ENCODE data around the gene UTP4.
"Not testable (repeated sequence)": the region's sequence is repeated elsewhere in the genome, so short reads cannot be mapped to it uniquely, and the experiment has no call there.

UTP4 gene

DNA sequence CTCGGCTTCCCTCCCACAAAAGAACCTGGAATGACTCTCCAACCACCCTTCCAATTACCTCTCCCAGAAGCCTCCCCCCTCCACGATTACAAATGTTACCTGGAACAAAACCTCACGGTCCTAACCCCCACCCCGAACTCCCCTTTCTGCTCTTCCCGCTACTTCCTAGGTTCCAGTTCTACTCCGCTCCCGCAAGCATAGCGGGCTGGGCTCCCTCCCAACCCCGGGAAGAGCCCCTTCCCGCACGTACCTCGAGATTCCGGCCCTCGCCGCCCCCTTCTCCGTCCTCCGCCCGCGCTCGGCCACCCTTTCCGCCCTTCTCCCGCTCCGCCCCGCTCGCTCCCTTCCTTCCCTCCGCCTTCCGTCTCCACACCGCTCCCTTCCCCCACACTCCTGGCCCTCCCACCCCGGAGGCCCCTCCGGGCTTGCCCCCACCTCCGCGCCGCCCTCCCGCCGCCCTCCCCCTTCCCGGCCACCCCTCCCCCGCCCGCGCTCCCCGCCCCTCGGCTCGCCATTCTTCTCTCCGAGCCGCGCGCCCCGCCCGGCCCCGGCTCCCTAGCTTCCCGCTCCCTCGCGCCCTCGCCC, 518 bp upstream of the UTP4 start:
- DNase-seq: peak; percentile 74

DNA sequence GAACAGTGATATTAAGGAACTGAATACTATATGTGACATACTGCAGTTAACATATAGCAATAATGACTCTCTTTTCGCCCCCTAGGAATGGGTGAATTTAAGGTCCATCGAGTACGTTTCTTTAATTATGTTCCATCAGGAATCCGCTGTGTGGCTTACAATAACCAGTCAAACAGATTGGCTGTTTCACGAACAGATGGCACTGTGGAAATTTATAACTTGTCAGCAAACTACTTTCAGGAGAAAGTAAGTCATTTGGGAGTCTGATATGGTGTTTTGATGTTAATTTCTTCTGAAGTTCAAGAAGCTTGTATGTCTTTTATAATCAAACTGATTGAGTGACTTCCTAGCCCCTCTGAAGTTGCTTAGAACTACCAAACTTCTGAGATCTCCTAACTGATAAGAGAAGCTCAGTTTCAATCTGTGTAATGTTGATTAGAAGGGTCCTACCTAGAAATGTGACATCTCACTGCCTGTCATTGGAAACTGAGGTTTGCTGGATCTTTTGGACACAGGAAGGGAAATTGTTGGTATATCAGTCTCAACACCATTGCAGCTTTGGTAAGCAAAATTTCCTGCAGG, 1.0 kb downstream of the UTP4 start:
- DNase-seq: no peak

DNA sequence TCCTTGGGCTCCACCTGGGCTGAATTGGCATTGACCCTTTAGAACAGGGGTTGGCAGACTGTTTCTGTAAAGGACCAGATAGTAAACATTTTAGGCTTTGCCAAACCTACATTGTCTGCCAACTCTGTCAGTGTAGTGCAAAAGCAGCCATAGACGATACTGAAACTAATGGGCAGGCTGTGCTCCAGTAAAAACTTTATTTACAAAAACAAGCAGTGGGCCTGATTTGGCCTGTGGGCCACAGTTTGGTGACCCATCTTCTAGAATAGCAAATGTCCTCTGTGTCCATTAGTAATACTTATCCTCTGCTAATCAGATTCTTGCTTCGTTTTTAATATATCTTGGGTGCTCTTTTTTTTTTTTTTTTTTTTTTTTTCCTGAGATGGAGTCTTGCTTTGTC, 6.2 kb downstream of the UTP4 start:
- no peak for DNase-seq

DNA sequence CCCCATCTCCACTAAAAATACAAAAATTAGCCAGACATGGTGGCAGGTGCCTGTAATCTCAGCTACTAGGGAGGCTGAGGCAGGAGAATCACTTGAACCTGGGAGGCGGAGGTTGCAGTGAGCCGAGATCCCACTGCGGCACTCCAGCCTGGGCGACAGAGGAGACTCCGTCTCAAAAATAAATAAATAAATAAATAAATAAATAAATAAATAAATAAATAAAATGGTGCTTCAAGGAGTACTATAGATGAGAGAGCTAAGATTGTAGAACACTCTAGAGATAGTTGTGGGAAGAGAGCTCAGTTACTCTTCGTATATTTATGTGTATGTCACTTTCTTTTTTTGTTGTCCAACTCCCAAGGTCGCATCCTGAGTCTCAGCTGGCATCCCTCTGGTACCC, 7.0 kb downstream of the UTP4 start:
- DNase-seq: not testable (repeated sequence)

DNA sequence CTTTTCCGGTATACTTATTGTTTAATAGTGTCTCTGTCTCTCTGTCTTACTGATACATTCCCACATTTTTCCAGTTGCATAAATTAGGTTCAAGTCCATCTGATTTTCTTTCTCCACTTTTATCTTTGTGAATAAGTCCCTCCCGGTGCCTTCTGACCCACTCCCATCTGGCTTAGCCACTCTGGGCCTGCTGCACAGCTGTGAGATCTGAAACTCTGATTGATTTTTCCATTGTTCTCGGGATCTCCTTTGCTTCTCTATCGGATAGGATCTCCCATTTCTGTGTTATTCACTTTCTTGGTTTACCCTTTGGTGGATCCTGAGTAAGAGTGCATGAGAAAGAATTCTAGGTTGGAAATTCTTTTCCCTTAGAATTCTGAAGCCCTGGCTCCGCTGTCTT, 8.6 kb downstream of the UTP4 start:
- no peak for DNase-seq

DNA sequence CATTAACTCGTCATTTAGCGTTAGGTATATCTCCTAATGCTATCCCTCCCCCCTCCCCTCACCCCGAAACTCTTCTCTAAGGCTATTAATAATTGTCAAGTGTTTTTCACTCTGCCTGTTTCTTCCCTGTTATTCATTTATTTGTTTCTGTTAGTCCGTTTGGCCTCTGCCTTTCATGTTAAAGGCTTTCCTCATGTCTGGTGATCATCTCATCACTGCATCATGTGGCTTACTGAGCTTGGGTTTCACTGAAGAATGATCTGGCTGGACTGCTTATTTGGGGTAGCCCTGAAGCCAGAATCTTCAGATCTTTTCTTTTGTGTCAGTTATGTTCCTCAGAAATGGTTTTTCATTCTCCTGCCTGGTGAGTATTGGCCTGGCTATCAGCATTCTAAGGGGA, 9.5 kb downstream of the UTP4 start:
- no peak for DNase-seq

DNA sequence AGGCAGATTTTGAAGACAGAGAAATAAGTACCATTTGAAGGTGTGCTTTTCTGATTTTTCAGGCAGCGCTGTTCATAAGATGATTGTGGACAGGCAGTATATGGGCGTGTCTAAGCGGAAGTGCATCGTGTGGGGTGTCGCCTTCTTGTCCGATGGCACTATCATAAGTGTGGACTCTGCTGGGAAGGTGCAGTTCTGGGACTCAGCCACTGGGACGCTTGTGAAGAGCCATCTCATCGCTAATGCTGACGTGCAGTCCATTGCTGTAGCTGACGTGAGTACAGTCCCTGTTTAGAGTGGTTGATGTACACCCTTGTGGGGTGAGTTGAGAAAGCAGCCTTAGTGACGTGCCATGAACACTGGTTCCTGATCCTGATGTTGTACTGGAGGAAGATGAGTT, 10.7 kb downstream of the UTP4 start:
- no peak for DNase-seq

DNA sequence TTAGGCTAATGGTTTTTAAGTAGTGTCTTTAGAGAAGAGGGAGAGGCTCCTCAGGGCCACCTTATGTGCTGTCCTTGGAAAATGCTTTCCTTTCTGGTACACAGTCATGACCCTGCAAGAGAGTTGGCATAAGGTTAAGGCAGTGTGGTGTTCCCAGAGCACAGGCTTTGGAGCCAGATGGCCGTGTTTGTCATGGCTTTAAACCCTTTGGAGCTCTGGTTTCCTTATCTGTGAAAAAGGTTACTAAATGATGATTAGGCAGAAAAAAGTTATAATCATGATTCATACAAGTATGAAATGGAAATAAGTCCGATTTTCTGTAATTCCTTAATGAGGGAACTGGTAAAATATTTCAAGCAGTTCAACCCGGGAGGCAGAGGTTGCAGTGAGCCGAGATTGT, 13.2 kb downstream of the UTP4 start:
- DNase-seq: no peak

DNA sequence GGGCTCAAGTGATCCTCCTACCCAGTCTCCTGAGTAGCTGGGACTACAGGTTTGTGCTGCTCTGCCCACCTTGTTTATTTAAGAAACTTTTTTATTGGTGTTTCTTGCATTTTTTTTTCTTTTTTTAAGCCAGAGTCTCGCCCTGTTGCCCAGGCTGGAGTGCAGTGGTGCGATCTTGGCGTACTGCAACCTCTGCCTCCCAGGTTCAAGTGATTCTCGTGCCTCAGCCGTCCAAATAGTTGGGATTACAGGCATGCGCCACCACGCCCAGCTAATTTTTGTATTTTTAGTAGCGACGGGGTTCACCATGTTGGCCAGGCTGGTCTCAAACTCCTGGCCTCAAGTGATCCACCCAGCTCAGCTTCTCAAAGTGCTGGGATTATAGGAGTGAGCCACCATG, 17.2 kb downstream of the UTP4 start:
- not testable (repeated sequence) for DNase-seq

DNA sequence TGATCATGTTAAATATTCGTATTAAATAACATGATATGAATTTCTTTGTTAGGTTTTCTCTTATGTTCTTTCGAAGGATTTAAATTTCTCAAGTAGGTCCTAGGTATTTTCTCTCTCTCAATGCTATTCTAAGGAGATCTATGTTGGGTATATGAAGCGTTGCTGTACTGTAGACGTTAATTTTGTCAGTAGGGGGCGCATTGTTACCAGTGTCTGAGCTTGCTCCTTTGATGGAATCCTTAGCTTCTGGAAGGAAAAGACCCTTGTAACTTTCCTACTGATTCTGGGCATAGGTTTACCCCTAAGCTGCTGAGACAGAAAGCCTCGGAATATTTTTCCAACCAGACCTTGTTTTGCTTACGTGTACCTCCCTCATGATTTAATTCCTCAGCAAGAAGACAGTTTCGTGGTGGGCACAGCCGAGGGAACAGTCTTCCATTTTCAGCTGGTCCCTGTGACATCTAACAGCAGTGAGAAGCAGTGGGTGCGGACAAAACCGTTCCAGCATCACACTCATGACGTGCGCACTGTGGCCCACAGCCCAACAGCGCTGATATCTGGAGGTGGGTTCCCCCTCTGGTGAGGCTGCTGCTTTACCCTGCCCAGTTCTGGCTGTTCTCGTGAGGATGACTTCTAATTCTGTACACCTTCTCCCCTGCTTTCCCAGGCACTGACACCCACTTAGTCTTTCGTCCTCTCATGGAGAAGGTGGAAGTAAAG, 17.9 kb downstream of the UTP4 start:
- DNase-seq: peak; percentile 63

DNA sequence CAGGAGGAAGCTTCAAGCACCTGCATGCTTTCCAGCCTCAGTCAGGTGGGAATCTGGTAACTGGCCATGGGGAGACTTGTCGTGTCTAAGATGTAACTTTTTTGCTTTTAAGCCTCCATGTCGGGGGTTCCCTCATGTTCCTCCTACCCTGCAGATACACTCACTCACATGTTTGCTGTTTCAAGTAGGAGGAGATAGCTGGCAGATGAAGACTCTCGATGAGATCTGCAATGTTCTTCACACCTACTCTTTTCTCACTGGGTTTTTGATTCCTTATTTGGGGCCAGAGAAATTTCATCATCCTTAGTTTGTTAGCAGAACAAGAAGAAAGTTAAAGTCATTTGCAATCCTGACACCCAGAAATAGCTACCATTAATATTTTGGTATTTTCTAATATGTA, 24.7 kb downstream of the UTP4 start:
- DNase-seq: no peak

DNA sequence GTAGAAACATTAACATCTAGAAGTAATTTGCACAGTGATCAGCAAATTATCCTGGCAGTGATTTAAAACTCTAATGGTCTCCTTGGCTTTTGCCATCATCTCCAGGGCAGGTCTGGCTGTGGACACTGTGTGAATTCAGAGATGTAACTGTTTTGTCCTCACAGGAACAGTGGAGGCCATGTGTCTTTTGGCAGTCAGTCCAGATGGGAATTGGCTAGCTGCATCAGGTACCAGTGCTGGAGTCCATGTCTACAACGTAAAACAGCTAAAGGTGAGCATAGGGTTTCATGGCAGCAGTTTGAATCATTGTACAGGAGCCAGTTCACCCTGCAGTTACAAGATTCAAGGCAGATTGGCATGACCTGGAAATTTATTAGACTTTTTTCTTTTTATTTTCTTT, 27.7 kb downstream of the UTP4 start:
- DNase-seq: no peak

DNA sequence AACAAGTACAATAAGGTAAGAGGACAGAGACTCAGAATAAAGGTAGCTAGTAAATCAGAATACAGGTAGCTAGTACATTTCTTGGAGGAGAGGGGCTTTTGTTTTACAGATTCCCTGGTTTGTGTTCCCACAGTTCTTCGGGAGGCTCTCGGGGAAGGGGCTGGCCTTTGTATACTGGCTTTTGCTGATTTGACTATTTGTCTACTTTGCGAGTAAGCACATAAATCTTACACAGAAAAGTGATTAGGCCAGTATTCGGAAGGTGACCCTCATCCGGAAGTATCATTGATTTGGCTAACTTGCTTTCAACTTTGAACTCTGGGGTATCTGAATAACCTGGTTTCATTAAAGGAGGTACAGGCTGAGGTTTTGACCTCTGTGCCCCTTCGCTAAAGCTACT, 33.1 kb downstream of the UTP4 start:
- no peak for DNase-seq

DNA sequence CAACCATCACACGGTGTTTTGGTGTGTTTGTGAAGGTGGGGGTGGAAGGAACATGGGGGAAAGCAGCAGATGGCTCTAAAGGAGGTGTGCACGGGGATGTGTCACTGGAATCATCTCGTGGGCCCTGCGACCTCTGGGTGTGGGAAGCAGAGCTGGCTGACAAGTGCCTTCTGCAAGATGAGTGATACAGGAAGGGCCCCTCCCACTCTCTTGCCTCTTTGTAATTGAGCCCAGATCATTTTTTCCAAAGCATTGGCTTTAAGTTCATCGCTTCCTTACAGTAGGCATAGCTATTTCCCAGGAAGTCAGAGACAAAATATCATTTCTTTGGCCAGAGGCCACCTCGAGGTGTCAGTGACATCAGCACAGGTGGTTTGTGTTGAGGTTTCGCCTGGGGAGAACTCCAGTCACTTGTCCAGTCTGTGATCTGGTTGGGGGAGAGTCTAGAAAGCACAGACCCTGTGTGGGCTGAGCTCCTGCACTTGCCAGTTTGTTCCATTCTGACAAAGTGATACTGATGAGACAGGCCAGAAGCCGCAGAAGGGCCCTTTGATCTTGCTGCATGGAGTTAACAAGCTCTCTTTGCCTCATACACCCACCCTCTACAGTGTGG, 33.9 kb downstream of the UTP4 start:
- DNase-seq: no peak

DNA sequence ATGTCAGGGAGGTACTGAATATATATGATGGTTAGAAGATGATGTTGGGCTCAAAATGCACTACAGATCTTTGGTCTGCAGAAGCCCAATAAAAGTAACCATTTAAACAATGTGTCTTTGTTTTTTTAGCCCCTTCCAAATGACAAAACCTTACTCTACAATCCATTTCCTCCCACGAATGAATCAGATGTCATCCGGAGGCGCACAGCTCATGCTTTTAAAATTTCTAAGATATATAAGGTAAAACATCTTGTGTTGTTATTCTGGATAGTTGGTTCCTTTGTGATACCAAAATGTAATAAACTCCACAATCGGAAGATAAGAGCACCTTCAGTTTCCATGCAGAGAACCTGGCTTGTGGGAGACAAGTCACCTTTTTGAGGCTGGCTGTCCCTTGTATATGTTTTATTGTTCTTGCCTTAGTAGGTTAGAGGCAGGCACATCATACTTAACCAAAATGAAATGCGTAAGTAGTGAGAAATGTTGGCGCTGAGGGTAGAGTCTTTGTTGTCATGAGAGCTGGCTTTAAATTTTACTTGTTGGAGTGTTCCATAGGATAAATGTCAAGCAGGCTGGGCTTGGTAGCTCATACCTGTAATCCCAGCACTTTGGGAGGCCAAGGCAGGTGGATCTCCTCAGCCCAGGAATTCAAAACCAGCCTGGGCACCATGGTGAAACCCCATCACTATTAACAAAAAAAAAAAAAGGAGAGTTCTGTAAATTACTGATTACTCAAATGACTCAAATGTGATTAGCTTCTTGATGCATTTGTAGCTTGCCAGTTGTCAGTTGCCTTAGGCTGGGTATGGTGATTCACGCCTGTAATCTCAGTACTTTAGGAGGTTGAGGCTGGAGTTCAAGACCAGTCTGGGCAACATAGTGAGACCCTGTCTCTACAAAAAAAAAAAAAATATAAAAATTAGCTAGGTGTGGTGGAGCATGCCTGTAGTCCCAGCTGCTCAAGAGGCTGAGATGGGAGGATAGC, 34.8 kb downstream of the UTP4 start:
- DNase-seq: no peak

DNA sequence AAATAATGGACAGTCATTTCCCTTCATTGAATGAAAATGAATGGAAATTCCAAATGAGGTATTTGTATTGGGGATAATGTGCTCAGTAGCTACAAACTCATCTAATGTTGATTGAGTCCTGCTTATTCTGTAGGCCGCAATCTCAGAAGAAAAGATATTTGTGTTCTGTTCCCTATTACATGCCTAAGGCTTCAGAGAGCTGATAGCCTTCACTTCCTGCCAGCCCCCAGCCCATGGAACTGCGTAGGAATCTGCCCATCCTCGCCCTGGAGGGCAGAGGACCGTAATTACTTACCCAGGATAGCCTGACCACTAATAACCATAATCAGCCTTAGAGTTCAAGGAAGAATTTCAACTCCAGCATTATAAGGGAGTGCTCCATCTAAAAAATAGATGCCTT, 36.6 kb downstream of the UTP4 start:
- DNase-seq: no peak

DNA sequence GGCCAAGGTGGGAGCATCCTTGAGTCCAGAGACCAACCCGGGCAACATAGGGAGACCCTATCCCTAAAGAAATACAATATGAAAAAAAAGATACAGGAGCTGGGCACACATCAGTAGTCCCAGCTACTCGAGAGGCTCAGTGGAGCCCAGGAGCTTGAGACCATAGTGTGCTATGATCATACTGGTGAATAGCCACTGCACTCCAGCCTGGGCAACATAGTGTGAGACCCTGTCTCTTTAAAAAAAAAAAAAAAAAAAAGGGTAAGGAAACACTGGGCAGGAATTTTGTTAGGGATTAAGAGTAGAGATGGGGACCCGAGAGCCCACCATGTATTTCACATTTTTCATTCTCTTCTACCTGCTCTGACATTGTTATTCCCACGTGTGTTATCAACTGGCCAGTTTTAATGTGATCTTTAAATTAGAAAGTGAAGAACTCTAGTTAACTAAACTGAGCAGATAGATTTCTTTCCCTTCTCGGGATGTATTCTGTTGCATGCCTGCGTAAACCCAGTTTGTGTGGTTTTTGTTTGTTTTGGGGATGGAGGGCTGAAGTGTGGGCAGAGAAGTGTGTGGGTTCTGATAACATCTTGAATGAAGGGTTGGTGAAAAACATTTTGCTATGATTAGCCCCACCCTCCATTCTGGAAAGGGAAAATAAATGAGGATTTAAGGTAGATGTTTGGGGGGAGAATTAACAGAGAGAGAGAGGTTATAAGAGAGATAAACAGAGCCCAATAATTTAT, 37.3 kb downstream of the UTP4 start:
- DNase-seq: no peak

DNA sequence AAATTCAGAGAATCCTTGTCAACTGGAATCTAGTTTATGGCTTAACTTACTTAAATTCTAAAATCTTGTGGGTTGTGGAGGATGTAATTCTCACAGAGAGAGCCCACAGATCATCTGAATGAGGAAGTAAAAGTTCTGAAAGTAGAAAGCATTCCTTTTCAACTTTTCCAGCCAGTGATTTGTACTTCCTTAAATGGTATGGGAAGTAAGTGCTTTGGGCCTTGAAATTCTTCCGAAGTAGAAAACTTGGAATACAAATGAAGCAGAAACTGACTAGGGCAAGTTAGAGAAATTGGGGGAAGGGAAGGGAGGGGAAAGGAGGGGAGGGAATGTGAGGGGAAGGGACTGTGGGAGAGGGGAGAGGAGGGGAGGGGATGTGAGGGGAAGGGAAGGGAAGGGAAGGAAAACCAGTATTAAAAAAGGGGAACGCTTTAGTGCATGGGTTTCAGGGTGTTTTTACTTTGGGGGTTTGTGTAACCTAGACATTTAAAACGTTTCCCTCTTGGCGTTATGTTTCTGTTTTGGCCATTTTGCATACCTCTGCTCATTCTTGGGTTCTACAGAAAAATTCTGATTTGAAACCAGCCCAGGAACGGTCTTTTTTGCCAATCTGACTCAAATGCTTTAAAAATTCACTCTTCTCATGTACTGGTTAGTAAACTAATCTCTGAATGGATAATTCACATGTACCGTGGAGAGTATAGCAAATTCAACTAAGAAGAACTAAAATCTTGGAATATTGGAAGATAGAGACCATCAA, 39.1 kb downstream of the UTP4 start:
- no peak for DNase-seq

DNA sequence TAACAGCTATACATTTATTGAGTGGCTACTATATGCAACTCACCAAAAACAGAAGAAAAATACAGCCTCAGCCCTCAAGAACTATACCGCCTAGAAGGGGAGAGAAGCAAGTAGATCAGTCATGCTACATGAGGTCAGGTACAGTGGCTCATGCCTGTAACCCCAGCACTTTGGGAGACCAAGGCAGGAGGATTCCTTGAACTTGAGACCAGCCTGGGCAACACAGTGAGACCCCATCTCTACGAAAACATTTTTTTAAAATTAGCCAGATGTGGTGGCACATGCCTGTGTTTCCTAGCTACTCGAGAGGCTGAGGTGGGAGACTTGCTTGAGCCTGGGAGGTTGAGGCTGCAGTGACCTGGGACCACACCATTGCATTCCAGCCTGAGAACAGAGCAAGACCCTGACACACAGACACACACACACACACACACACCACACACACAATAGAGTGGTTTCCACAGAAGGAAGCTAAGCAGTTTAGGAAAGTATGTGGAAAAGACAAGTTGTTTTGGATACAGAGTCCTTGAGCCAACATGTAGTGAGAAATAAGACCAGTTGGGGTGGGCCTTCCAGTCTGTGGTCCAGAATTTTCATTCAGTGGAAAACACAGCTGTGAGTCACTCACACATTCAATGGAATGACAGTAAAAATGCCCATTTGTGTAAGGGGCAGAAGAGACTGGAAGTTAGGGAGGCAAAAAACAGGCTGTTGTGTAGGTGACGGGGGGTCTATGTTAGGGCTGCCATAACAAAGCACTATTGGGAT, 43.8 kb downstream of the UTP4 start:
- DNase-seq: no peak

DNA sequence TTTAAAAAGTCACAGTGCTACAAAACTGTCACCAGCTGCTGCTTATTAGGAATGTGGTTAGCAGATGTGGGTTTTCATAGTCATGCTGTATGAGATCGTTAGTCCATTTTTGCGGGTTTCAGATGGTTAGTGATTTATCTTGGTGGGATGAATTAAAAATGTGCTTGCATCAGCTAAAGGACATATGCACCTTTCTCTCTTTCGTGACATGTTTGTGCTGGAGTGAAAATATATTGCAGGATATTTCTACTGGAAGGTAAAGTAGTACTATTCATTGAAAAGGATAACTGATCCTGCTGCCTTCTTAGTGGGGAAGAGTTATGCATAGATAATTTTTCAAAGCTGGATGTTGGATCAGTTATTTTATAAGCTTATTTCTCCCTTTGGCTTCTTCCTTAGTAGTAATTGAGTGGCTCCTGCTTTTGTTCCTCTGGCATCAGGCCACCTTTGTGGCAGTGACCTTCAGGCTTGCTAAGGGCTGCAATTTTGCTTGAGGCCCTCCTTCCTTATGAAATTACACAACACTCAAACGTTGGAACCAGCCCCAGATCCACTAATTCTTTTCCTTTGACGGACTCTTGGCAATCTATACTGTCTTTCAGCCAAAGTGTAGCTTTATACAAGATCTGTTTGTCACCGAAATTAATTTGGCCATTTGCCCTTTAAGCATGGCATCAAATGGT, 47.0 kb downstream of the UTP4 start:
- DNase-seq: no peak

All from retina (tissue), 1 donor.